DOHH2 (cell line): ENCODE measurements around the gene FHOD3.

Experiments
- CTCF ChIP-seq: fragments of 200-600 bp; sonication (generic); IDR thresholded peaks from one replicate; pipeline ENCODE4 v1.5.1; 2014; ENCODE audit warnings: antibody characterized with exemption, mild to moderate bottlenecking, low read depth, low read length; ENCODE audit not compliant: poor library complexity, severe bottlenecking
- EZH2phosphoT487 ChIP-seq: fragments of 200-600 bp; sonication (generic); IDR thresholded peaks from 2 replicates; pipeline ENCODE4 v1.6.1; 2017; ENCODE audit warnings: borderline replicate concordance, mild to moderate bottlenecking, antibody characterized with exemption, low read length, moderate library complexity, mixed read lengths

- TF ChIP-seq CTCF: no peak
- no peak for TF ChIP-seq EZH2phosphoT487
Observed at GRCh38 chr18:36714476-36714875, 417.0 kb downstream of the FHOD3 start.
